IPS-NIHi7 (cell line): Measurements from ENCODE around the gene EPHA4.
"Not testable (repeated sequence)": the region's sequence is repeated elsewhere in the genome, so short reads cannot be mapped to it uniquely, and the experiment has no call there.

ENCODE experiments used
- DNase-seq: peaks from one replicate; pipeline ENCODE4 v3.0.0; 2012; ENCODE audit warnings: mixed read lengths; ENCODE audit errors: extremely low spot score

The EPHA4 gene

GRCh38 chr2:221539246-221539645 is 32.9 kb downstream of the EPHA4 start:
- no peak for DNase-seq

DNA sequence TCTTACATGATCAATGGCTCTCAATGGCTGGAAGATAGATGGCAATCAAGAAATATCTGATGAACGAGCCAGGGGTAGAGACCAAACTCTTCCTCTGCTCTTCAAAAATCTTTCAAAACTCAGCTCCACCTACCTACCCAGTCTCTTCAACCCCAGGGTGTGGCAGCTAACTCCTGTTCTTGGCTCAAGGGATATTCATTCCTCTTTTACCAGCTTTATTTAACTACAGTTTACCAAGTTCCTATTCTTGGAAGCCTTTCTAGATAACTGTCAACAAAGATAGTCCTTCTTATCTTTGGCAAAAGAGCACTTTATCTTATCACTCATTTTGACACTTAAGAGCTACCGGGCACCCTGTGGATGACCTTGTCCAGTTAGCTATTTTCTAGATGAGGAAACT is 36.3 kb downstream of the EPHA4 start:
- DNase-seq, result no peak

GRCh38 chr2:221533299-221533698 is 38.8 kb downstream of the EPHA4 start:
- DNase-seq, result no peak

DNA sequence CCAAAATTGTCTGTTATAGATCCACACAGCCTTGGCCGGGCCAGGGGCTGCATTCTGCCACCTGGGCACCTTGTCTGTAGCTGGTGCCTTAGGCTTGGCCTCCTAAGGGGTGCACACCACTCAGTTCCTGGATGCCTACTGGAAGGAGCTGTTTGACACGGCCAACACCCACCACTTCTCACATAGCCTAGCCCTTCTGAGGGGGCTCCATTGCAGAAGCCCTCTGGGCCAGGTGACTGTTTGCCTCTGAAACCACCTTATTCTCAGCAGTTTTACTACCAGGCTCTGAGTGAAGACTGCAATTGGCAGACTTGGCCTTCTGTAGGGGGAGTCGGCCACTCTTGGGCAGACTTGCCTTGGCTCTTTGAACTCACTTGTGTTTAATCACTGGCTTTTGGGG is 39.5 kb downstream of the EPHA4 start:
- DNase-seq, result no peak

GRCh38 chr2:221530653-221531037 is 41.5 kb downstream of the EPHA4 start:
- no peak for DNase-seq

DNA sequence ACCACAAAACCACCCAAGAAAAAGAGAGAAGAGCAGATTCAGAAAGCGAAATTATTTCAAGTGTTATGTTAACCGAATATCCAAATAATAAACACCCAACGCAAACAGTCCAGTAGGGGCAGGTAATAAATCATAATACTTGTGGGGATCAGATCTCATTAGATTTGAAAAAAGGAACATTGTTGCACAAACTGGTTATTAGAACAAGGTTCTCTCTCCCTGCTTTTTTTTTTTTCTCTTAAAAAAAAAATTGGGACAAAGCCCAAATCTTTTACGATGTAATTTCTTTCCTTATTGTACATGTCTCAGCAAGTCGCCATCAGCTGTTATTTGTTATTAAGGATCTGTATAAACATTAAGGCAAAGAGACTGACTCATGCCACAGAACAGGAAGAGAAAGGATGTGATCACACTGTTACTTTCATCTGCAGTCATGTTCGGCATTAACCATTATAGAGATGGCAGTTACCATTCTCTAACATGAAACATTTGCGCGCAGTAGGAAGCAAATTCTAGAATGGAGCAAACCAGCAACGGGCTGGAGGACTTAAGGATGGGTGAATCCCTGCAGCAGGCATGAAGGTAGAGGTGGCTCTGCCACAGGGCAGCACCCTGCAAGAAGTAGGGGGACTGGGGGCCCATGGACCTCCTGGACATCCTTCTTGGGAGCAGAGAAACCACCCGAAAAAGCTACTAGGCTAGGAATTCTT is 42.0 kb downstream of the EPHA4 start:
- no peak for DNase-seq

- no peak for DNase-seq
Observed at GRCh38 chr2:221529177-221529942, 42.7 kb downstream of the EPHA4 start.

DNA sequence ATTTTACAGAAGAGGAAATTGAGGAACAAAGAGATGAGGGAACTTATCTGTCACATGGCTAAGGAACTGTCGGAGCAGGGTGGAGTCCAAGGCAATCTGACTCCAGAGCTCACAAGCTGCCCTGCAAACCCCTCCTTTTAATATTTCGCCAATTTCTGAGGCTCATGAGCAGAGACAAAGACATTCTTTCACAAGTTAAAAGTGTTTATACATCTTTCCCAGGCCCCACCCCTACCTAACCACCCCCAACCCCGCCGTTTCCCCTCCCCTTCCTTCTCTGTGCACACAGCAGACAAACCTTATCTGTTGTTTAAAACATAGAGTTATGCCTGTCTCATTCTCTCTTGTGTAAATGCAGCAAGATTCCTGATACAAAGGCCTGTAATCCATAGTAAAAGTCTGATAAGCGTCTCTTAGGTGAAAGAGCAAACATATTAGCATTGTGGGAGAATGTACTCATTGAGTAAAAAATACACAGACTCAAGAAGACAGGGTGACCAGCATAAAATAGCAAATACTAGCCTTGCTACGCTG is 44.3 kb downstream of the EPHA4 start:
- DNase-seq, result no peak

DNA sequence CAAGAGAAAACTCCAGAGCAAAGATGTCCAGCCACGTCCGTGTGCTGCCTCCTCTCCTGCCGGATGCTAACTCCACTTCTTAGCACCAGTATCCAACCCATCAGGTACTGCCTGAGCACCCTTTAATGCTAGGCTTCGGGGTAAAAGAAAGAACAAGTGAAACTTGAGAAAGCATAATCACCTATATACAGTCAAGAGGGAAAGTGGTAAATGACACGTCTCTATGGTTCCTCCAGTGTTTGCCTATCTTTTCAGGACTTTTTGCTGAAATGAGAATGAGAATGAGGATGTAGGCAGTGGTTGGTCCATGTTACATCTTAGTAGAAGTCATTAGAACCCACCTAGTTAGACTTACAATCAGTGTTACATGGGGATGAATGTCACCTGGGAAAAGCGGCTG is 47.9 kb downstream of the EPHA4 start:
- no peak for DNase-seq

- DNase-seq, result no peak
Observed at GRCh38 chr2:221521233-221521845, 50.8 kb downstream of the EPHA4 start.

DNA sequence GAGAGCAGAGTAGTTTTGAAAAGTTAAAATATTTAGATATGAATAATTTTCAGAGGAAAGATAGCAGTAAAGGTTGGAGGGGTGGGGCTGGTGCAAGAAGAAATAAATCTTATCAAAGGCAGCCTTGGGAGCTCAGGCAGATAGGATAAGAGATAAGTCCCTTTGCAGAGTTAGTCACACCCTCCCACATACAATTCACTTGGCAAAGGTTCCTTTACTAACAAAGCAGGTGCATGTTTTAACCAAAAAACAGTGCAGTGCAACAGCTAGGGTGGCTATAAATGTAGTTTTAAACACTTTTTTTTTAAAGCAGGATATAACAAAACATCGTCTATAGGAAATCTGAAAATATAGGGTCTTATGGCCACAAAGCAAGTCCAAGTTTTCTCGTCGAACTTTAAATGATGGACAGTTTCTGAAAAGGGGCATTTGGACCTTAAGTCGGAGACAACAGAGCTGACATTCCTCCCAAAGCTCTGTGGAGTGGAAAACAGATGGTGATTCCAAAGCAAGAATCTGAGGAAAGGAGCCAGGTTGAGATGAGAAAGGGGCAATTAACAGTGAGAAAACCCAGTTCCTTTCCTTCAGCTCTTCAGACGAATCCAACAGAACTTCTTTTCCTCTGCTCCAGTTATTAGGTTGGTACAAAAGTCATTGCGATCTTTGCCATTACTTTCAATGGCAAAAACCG is 53.0 kb downstream of the EPHA4 start:
- DNase-seq, result no peak

GRCh38 chr2:221518201-221518934 is 53.7 kb downstream of the EPHA4 start:
- DNase-seq, result no peak

DNA sequence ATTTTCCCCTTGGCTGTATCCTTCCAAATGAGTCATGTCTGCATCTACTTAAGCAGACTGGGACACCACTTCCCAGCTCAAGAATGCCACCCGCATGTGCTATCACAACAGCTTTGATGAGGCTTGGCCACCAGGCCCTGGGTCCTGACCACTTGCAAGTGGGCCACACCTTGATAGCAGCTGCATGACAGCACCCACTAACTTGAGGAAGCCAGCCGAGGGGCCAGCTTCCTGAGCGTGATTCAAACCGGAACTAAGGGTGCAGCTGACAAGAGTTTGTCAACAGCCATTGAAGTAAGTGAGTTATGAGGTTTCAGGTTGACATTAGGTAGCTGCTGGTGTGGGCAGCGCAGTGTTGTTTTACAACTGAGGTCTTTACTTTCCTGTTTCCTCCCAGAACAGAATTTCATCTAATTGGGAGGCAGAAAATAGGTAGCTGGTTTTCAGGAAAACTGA is 54.4 kb downstream of the EPHA4 start:
- no peak for DNase-seq

DNA sequence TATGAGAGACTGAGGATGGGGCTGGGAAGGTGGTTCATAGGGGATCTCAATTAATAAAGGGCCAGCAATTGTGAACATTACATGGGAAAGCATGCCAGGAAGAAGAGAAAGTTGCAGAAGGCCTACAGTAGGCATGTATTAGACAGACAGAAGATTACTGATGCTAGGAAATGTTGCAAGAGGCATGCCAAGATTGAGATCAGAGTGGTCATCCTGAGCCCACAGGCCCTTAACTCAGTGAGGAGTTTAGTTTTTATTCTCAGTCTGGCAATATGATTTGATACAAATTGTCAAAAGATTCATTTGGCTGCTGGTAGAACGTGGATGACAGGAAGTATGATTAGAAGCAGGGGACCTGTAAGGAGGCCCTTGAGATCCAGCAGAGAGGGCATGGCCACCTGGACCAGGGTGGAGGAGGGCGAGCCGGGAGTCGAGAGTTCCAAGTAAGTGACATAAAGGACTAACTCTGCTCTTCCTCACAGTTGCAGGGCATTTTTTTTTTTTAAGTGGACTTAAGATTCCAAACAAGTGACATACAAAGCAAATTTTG is 54.9 kb downstream of the EPHA4 start:
- DNase-seq, result no peak

DNA sequence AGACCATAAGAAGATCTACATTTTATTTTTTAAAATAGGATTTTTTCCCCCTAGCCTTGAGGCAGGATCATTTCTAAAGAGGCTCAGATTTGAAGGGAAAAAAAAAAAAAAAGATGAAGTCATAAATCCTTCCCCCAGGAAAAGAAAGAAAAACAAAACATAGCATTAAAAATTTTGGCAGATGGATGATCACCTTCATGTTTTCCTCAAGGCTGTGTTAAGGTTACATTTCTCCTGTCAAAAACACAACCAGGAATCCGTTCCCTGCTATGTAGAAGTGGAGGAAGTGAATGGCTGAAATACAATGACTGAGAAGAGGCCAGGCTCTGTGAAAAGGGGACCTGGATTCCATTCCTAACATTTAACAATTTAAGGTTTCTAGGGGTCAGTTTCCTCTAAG is 56.2 kb downstream of the EPHA4 start:
- DNase-seq, result no peak

- no peak for DNase-seq
Observed at GRCh38 chr2:221514305-221515040, 57.6 kb downstream of the EPHA4 start.

- no peak for DNase-seq
Observed at GRCh38 chr2:221513232-221513631, 58.9 kb downstream of the EPHA4 start.

- not testable (repeated sequence) for DNase-seq
Observed at GRCh38 chr2:221511325-221511724, 60.8 kb downstream of the EPHA4 start.

DNA sequence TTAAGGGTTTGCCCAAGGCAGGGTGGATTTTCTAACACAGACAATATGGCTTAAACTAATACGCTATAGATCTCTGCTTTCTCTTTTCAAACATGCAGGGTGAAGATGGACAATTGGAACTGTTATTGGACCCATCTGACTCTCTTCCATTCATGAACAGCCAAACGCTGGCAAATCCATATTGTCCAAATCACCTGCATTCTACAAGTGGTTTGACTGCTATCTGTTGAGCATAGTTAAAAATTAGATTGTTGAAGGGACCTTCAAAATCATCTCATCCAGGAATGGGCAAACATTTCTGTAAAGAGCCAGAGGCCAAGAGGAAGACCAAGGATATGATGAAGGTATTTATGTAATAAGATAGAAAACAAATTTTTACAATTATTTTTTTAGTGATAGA is 65.6 kb downstream of the EPHA4 start:
- DNase-seq, result no peak

- no peak for DNase-seq
Observed at GRCh38 chr2:221505605-221506004, 66.5 kb downstream of the EPHA4 start.
